IPS-11a (cell line): ENCODE measurements around the gene HTD2.
"Not testable (repeated sequence)": the region's sequence is repeated elsewhere in the genome, so short reads cannot be mapped to it uniquely, and the experiment has no call there.

ENCODE experiments used
- H3K4me3 ChIP-seq: one replicate; pipeline ENCODE4 v1.5.1; 2013; ENCODE audit warnings: low read depth, low read length, control low read depth

The HTD2 gene

DNA sequence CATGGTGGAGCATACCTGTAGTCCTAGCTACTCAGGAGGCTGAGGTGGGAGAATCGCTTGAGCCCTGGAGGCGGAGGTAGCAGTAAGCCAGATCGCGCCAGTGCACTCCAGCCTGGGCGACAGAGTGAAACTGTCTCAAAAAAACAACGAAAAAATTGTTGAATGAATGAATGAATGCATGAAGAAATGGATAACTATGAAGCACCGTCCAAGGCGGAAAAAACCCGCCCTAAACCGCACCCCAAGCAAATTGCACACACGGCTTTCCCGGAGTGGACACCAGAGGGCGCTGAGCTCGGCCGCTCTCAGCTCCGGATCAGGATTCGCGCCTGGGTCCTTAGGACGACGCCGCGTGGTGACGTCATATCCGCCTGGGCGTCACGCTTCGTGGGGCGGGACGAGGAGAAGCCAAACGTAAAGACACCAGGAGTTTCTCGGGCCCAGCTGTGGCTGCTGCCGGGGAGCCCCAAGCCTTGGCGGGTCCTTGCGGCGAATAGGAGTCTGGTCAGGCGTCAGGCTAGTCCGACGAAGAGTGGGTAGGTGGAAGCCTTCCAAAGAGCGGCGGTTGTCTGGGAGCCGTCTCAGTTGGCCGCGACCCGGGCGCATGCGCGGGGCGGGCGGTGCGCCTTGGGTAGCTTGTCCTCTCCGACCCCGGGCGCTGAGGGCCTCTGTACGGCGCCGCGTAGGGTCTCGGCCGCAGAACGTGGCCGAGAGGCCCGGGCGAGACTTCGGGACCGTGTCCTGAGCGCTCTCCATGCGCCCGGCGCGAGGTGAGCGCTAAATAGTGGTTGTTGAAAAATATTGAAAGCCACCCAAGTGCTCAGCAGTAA, at the start of gene HTD2, which contains the start of gene RPP14:
Gene HTD2, plus strand, starts transcription at position 639 of the 830 bp plus-strand sequence. CDS start 11,094 bp downstream, outside the sequence.
Gene RPP14, plus strand, starts transcription at position 364 of the 830 bp plus-strand sequence. CDS start 4,085 bp downstream, outside the sequence.
- H3K4me3 ChIP-seq = peak within 1 kb of the TSS; percentile 90

DNA sequence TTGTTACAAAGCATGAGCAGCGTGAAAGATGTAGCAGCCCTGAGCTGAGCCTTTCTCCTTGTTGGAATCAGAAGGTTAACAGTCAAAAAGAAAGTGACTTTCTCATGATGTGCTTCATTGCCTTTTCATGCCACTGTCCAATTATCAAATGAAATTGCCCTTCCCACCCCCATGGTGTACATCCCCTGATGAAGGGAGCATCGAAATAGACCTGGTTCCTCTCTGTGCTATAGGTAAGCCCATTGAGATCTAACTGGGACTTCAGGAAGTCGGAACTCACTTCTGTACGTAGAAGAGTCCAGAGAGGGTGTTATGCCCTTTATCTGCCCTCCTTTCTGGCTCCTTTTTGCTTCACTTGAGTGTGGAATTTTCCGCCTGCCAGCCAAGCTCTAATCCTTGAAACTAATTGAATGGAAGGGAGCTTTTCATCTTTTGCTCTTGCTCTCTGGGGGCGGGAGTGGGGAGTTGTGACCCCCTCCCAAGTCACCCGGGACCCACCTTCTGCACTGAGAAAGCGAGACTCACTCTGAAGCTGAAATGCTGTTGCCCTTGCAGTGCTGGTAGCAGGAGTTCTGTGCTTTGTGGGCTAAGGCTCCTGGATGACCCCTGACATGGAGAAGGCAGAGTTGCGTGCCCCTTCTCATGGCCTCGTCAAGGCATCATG, 47.8 kb upstream of the HTD2 start:
- no peak overlapping the region for H3K4me3 ChIP-seq

DNA sequence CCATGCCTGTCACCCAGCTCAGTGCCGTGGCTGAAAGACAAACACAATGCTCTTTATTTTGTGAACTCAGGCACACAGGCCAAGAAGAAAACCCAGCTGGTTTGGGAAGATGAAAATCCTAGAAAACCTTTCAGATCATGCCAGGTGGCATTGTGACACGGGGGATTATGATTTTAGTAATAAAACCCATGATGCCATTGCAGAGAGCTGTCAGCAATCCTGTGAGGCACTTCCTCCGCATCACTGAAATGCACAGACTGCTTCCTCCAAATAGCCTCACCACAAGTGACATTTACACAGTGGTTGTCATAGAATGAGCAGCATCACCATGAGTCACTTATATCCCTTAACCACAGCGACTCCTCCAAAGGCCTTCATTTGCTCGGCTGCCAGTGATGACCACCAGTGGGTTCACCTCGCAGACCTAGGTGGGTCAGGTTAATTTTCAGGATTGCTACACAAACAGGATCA, 46.0 kb upstream of the HTD2 start:
- no peak overlapping the region for H3K4me3 ChIP-seq

DNA sequence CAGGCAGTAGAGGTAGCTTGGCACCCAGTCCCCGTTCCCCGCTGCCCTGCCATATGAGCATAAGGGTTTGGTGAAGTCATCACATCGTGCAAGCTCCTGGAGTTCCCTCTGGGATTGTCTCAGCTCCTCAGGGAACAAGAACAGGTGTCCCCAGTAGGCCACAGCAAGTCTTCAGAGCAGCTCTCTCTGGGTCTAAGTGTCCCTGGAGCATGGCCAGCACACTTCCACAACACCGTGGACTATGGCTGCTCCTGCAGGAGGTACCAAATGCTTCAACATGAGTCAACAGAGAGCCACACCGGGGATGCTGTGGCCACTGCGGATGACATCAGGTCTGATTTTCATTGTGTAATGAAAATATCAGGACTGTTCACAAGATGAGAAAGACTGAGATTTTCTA, 45.6 kb upstream of the HTD2 start:
- H3K4me3 ChIP-seq = no peak overlapping the region

DNA sequence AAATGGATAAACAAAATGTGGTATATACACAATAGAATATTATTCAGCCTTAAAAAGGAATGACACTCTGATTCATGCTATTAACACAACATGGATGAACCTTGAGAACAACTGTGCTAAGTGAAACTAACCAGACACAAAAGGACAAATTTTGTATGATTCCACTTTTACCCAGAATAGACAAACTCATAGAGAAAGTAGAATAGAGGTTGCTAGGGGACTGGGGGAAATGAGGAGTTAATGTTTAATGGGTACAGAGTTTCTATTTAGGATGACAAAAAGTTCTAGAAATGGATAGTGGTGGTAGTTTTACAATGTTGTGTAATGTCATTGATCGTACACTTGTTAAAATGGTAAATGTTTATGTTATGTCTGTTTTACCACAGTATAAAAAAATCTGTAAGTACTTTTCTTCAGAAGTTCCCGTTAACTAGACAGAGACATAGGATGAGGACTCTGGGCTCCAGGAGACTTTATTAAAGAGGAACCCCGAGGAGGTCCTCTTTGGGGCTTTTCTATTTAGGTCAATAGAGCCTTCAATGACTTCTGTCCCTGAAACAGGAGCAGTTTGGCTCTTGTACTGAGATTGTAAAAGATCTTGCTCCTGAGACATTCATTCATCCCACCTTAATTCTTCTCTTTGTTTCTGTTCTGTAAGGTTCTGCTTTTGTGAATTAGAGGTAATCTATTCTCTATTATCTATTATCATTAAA, 44.2 kb upstream of the HTD2 start:
- no peak overlapping the region for H3K4me3 ChIP-seq

DNA sequence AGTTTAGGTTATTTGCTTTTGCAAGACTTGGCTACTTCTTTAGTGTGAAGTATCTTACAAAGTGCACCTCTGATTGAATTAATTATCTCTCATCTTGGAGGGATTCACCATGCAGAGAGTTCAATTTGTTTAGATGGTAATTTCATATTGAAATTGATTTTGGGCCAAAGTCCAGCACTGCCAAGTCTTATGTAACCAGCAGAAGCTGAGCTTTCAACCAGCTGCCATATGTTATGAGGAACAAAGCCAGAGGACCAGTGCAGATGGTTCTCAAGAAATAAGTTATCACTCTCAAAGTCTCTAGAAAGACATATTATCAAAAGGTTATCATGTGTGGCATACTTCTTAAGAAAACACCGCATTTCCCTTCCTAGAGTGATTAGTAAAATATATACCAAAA, 39.7 kb upstream of the HTD2 start:
- H3K4me3 ChIP-seq = no peak overlapping the region

DNA sequence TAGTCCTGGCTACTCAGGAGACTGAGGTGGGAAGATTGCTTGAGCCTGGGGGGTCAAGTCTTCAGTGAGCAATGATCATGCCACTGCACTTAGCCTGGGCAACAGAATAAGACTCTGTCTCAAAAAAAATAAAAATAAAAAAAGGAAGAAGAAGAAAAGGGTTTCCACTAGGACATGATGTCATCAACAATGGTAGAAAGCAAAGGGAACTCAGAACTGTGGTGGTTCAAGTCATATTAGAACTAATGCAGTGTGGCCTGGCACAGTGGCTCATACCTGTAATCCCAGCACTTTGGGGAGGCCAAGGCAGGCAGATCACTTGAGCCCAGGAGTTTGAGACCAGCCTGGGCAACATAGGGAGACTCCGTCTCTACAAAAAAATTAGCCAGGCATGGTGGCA, 38.8 kb upstream of the HTD2 start:
- not testable (repeated sequence) for H3K4me3 ChIP-seq

DNA sequence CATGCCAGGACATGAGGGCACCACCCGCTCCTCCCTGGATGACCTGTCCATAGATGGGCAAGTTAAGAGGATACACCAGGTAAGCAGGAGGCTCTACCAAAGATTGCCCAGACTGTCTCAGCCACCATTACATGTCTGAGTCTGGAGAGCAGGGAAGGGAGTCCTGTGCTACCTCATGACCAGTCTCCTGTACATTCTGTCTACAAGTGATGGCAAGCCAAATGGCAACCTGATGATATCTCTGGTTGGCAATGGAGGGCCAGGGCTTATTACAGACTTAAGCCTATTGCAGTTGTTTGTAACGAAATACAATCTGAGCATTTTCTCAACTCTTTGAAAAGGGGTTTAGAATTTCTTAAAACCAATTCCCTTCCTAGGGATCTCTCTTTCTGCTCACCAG, 37.0 kb upstream of the HTD2 start:
- H3K4me3 ChIP-seq = no peak overlapping the region

DNA sequence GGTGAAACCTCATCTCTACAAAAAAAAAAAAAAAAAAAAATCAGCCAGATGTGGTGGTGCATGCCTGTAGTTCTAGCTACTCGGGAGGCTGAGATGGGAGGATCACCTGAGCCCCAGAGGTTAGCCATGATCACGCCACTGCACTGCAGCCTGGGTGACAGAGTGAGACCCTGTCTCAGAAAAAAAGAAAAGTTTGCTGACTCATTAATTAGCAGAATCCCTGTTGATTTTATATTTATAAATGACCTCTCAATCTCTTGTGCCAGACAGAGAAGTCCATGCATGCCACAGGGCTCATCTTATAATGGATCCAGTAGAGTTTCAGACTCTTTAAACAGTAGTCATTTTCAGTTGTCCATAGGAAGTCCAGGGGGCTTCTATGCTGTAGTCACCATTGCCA, 35.8 kb upstream of the HTD2 start:
- H3K4me3 ChIP-seq = no peak overlapping the region

DNA sequence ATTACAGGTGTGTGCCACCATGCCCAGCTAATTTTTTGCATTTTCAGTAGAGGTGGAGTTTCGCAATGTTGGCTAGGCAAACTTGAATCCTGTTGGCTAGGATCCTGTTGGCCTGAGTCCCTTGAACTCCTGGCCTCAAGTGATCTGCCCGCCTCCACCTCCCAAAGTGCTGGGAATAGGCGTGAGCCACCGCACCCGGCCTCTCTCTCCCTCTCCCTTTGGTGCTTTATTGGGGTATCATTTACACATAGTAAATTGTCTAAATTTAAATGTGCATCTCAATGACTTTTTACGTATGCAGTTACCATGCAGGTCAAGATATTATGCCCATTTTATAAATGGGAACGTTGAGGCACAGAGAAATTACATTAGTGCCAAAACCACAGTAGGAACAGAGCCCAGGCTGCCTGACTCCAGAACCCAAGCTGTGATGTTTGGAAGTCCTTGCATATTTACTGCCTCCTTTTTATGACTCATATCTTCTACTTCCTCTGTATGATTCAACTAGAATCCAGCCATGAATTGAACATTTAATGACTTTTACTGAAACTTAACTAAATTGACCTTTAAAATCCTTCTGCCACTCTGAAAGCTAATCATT, 34.3 kb upstream of the HTD2 start:
- H3K4me3 ChIP-seq = no peak overlapping the region

DNA sequence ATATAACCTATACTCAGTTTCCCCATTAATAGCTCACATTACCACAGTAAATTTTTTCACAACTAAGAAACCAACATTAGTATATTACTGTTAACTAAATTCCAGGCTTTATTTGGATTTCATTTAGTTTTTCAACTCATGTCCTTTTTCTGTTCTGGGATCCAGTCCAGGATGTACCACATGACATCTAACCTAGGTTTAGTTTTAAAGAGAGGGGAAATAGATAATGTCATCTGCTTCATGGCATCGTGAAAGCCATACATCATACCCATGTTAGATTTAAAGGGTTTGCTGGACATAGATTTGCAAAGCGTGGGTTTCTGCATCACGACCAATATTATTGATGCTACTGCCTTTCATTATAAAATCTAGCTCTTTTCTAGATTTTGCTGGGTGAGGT, 33.4 kb upstream of the HTD2 start:
- H3K4me3 ChIP-seq = no peak overlapping the region

DNA sequence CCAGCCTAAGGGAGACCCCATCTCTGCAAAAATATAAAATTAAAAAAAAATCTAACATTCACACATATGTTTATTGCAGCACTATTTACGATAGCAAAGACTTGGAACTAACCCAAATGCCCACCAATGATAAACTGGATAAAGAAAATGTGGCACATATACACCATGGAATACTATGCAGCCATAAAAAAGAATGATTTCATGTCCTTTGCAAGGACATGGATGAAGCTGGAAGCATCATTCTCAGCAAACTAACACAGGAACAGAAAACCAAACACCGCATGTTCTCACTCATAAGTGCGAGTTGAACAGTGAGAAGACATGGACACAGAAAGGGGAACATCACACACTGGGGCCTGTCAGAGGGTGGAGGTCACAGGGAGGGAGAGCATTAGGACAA, 33.0 kb upstream of the HTD2 start:
- H3K4me3 ChIP-seq = not testable (repeated sequence)

DNA sequence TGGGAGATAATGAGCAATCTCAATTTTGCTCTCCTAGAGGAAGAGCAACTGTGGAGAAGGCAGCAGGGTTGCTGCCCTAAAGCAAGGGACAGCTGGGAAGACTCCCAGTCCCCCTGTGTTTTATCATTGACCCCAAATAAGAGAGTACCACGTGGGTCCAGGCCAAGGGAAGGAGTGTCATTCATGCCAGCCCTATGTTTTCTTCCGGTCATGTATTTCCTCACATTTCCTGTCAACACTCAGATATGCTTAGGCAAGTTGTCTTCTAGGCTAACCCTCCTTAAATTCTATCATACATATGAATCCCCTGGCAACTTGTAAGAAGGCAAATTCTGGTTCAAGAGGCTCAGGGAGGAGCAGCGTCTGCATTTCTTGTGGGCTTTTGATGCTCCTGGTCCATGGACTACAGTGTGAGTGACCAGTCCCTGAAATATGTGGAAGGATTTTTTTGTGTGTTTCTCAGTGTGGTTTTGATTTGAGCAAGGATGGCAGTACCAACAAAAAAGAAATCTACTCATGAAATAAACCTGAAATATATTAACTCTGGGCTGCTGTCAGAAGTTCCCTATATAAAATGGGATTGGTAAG, 32.2 kb upstream of the HTD2 start:
- no peak overlapping the region for H3K4me3 ChIP-seq

DNA sequence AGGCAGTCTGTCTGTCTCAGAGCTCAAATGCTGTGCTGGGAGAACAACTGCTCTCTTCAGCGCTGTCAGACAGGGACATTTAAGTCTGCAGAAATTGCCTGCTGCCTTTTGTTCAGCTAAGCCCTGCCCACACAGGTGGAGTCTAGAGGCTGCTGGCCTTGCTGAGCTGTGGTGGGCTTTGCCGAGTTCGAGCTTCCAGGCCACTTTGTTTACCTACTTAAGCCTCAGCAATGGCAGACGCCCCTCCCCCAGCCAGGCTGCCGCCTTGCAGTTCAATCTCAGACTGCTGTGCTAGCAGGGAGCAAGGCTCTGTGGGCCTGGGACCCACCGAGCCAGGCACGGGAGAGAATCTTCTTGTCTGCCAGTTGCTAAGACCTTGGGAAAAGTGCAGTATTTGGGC, 25.3 kb upstream of the HTD2 start:
- no peak overlapping the region for H3K4me3 ChIP-seq

DNA sequence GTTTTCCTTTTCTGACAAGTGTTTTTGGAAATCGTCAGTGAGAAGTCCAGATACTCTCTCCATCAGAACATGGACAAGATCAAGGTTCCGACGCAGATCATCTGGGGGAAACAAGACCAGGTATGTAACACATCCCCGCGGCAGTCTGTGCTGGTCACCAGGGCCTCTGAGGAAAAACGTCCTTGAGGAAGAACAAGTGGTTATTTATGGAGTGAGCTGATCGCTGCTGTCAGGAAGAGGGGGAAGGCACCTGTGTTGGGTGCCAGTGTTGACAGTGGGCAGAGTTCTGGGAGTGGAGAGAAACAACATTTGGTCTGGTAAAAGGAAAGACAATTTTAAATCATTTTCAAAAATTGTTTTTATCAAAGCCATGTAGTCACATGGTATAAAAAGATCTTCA, 21.0 kb upstream of the HTD2 start:
- no peak overlapping the region for H3K4me3 ChIP-seq

DNA sequence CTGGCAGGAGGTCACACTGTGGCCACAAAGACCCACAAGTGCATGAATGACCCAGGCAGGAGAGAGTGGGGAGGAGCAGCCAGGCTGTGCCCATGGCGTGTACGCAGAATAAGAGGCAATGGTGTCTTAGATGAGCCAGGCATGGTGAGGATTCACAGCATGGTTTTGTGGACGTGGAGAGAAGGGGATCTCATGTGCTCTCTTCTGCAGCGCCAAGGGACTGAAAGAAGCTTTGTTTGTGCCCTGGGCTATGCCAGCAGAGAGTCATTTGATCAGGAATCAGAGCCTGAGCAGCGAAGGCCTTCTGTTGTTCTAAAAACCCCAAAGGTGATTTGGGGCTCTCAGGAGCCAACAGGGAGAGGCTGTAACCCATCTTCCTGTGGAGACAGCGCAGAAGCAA, 19.0 kb upstream of the HTD2 start:
- H3K4me3 ChIP-seq = no peak overlapping the region

DNA sequence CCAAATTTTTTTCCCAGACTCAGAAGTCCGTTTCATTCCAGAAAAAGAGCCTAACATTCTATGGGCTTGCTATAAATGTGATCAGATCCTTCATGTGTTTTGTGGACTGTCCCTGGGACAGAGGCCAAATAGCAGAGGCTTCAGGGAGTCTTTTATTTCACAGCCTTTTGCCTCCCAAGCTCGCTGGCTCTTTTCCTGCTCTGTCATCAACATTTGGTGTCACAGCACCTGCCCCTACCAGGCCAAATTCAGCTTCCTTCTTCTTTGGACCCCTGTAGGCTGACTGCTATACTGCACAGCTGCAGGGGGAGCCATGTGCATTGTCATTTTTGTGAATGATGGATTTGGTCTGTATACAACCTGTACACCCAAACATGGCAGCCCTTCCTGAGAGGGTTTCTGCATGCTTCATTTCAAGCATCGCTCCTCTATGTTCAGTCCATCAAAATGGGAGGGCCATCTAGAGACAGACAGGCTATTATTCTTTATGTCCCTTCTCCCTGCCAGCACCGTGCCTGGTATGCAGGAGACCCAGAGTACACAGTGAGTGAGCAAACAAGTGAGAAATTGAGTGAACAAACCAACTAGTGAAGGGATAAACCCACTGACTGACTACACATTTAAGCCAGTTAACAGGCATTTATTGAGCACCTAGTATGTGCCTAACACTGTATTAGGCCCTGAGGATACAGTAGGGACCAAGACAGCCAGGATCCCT, 18.1 kb upstream of the HTD2 start:
- H3K4me3 ChIP-seq = no peak overlapping the region

DNA sequence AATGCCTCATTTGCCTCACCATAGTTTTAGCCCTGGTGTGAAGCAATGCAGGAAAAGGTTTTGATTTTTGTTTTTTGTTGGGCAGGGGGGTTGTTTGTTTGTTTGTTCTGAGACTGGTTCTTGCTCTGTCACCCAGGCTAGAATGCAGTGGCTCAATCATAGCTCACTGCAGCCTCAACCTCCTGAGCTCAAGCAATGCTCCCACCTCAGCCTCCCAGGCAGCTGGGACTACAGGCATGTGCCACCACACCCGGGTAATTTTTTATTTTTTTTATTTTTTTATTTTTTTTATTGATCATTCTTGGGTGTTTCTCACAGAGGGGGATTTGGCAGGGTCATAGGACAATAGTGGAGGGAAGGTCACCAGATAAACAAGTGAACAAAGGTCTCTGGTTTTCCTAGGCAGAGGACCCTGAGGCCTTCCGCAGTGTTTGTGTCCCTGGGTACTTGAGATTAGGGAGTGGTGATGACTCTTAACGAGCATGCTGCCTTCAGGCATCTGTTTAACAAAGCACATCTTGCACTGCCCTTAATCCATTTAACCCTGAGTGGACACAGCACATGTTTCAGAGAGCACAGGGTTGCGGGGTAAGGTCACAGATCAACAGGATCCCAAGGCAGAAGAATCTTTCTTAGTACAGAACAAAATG, 17.2 kb upstream of the HTD2 start:
- not testable (repeated sequence) for H3K4me3 ChIP-seq

DNA sequence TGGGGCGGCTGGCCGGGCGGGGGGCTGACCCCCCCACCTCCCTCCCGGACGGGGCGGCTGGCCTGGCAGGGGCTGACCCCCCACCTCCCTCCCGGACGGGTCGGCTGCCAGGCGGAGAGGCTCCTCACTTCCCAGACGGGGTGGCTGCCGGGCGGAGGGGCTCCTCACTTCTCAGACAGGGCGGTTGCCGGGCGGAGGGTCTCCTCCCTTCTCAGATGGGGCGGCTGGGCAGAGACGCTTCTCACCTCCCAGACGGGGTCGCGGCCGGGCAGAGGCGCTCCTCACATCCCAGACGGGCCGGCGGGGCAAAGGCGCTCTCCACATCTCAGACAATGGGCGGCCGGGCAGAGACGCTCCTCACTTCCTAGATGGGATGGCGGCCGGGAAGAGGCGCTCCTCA, 15.9 kb upstream of the HTD2 start:
- H3K4me3 ChIP-seq = not testable (repeated sequence)
